GM19397 (cell line): ENCODE measurements around the gene ULK3.
A peak's percentile ranks its signal among the peaks of the same experiment; 100 is the strongest.

Experiments used
- ATAC-seq: cut with Tn5 transposase; IDR thresholded peaks from one replicate; pipeline ENCODE4 v1.9.1; 2021; ENCODE audit warnings: mild to moderate bottlenecking, moderate library complexity; ENCODE audit not compliant: unreplicated experiment

ULK3 gene

DNA sequence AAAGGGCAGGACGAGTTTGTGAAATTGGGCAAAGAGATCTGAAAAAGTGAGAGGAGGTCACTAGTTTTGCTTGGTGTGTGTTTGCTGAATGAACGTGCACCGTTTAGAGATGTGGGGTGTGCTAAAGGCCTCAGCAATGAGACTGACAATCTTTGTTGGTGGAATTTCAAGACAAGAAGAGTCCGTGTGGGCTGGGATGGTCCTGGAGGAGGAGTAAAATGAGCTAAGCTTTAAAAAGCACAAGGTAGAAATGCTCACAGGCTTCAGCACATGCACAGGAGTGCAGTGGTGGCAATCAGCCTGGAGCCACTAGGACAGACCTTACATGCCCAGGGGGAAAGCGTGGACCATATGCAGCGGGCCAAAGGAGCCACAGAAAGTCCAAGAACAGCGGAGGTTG lies 18.0 kb downstream of the ULK3 start:
- ATAC-seq = no peak

DNA sequence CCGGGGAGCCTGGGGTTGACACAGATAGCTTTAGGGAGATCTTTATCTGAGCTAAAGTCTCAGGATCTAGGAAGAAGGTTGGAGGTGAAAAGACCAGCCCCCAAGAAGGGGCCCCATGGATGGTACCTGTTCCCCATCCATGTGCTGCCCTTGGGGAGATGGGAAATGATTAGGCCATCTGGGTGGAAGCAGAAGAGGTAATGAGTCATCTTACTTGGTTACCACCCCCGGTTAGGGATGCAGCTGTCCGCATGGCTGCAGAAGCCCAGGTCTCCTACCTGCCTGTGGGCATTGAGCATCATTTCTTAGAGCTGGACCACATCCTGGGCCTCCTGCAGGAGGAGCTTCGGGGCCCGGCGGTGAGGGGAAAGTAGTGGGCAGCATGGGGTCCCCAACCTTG lies 19.6 kb downstream of the ULK3 start:
- ATAC-seq = no peak

DNA sequence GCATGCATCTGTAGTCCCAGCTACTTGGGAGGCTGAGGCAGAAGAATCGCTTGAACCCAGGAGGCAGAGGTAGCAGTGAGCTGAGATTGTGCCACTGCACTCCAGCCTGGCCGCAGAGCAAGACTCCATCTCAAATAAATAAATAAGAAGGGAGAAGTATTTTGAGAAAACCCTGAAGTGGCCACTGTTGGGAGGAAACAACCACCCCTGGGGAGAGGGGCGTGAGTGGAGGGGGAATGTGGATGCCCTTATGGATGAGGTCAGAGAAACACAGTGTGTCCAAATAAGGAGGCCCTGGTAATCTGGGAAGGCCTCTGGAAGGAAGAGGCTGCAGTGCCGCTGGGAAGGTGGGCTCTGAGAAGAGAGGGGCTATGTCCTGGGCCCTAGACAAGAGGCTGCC lies 20.7 kb downstream of the ULK3 start:
- no peak for ATAC-seq

- ATAC-seq = no peak
Observed at GRCh38 chr15:74821790-74822158, 21.2 kb downstream of the ULK3 start.

DNA sequence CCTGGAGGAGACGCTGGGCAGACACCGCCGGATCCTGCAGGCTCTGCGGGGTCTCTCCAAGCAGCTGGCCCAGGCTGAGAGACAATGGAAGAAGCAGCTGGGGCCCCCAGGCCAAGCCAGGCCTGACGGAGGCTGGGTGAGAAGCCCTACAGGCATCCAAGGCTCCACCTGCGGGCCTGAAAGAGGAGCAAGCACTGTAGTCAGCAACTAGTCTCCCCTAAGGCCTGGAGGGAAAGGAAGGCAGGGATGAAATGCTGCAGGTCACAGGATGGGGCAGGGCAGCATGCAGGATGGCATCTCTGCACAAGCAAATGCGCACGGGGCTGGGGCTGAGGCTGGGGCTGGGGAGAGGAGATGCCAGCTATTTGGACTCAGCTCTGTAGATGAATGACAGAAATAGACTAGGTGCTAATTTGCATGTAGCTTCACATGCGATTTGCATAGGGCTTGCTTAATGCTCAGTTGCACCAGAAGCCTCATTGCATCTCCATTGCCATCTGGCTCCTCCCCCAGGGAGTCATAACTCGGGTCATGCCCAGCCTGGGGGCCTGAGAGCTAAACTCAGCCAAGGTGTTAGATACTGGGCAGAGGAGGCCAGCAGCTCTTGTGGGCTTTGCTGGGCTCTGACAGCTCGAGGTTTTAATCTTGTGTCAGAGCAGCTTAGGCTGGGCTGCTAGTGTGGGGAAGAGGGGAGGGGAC lies 21.7 kb downstream of the ULK3 start:
- ATAC-seq = peak; percentile 64

GRCh38 chr15:74820056-74820455 lies 22.9 kb downstream of the ULK3 start:
- no peak for ATAC-seq

DNA sequence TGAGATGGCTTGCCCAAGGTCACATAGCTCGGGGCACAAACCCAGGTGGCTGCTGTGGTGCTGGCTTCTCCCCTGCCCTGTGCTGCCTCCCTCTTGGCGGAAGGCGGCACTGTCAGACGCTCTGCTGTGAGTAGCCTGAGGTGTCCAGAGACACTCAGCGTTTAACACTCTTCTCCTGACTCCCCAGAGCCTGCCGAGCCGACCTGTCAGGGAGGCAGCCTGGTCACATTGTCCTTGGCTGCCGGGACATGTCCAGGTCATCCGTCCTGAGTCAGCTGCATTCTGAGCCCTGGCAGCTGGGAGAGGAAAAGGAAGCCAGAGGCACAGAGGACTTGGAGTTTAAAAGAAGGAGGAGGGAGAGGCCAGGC lies 25.6 kb downstream of the ULK3 start:
- ATAC-seq = no peak

DNA sequence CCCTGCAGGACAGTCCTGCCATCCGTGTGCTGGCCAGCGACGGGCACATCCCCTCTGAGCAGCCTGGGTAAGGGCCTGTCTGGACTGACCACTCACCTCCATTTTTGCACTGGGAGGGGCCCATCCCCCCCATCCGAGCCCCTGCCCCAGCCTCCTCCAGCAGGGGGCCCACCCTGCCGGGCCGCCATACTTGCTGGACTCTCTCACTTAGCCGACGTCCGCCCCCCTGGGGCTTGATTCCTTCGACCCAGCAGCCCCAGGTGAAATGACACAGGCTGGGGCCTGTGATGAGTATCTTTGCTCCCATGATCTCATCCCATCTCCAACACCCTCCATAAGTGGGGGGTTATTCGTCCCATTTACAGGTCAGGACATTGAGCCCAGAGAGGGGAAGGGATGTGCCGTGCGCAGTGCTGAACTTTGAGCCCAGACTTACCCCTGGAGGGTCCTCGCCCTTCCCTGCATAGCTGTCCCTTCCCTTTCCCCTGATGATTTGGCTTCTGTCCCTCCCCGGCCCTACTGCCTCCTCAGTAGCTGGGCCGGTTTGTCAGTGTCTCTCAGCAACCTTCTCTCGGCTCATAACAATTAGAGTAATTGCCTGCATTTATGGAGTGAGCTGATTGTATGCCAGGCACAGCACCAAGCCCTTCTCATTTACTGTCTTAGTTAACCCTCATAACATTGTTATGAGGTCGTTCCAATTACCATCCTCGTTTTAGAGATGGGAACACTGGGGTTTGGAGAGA lies 26.2 kb downstream of the ULK3 start:
- ATAC-seq = no peak

DNA sequence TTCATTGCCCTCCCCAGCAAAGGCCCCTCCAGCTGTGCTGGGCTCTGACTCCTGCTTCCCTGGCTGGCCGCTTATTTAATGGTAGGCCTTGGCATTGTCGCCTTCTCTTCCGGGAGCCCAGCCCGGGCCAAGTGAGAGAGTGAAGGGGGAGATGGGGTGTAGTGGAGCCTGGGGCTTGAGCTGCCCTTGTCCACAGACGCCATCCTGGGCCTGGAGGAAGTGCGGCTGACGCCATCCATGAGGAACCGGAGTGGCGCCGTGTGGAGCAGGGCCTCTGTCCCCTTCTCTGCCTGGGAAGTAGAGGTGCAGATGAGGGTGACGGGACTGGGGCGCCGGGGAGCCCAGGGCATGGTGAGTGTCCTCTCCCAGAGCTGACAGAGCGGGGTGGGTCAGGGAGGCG lies 27.0 kb downstream of the ULK3 start:
- no peak for ATAC-seq

DNA sequence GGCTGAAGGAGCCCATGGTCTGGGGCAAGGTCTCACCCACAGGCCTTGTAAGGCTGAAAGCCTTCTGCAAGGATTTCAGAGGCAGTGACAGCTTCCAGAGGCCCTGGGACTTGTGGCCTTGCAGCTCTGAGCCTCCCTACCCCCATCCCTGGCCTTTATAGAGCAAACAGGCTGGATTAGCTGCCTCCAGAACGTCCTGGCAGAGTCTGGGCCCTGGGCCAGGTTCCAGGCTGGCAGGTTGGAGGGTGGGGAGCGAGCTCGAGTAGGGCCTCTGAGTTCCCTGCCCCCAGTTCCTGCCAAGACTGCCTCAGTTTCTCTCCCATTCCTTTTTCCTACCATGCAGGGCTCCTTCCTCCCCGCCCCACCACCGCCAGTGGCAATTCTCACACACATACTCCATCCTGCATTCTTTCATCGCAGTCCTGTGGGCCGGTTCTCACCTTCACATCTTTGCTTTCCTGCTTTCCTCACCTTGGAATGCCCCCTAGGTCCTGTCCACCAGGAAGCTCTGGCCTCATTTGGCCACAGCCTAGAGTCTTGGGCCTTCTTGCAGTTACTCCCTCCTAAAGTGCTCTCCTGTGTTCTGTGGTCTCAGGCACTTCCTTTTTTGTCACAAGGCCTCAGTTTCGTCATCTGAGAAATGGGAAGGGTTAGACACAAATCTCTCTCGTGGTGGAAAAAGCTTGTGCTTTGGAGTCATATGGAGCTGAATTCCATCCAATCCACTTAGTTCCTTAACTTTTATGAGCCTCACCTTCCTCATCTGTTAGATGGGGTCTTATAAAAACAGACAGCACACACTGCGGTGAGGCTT lies 27.6 kb downstream of the ULK3 start:
- no peak for ATAC-seq

- no peak for ATAC-seq
Observed at GRCh38 chr15:74812533-74812932, 30.4 kb downstream of the ULK3 start, which contains the start of gene LMAN1L. Gene LMAN1L, plus strand, starts transcription at chr15:74812835. Its CDS starts 20 bp downstream, at chr15:74812855.

DNA sequence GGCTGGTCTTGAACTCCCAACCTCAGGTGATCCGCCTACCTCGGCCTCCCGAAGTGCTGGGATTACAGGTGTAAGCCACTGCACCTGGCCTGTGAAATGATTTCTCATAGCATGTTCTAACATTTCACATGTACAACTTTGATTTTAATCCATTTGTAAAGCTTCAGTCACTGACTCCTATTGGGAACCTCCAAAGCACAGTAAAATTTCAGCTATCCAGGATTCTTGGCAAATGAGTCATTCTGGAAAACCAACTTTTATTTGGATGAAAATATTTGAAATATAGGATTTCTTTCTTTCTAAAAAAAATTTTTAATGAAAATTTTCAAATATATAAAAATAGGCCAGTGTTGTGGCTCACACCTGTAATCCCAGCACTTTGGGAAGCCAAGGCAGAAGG lies 33.0 kb downstream of the ULK3 start:
- no peak for ATAC-seq

GRCh38 chr15:74809242-74809641 lies 33.7 kb downstream of the ULK3 start:
- ATAC-seq = no peak

- no peak for ATAC-seq
Observed at GRCh38 chr15:74808840-74809229, 34.1 kb downstream of the ULK3 start.

DNA sequence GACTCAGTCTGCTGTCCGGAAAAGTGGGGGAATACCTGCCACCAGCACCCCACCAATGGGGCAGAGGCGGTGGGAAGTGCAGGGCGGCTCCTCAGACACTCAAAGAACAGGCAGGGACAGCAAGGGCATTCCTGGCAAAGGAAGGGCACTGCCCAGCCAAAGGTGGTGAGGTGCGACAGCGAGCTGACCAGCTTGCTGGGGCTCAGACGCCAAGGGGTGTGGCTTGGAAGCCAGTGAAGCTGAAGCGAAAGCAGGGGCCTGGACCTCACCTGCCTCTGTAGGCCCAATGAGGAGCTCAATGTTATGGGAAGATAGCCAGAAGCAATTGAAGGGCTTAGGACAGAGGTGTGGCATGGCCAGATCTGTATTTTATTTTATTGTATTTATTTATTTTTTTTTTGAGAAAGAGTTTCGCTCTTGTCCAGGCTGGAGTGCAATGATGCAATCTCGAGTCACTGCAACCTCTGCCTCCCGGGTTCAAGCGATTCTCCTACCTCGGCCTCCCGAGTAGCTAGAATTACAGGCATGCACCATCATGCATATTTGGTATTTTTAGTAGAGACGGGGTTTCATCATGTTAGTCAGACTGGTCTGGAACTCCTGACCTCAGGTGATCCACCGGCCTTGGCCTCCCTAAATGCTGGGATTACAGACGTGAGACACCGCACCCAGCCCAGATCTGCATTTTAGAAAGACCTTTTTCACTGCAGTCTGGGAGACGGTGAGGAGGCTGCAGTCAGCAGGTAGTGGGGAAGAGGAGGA lies 34.7 kb downstream of the ULK3 start:
- ATAC-seq = no peak

DNA sequence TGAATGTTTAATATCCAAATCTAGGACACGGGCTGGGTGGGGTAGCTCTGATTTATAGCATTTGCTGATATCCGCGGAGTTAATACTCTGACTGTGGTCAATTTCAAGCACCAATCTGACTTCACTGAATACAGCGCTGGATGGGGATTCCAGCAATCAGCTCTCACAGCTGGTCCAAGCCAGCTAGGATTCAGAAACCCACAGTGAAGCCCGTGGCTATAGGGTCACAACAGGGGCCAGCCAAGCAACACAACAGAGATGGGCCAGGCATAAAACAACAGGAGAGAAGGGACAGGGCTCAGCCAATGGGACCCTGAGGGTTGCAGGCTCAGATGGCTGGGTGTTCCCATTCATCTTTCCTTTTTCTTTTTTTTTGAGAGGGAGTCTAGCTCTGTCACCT lies 35.7 kb downstream of the ULK3 start:
- ATAC-seq = no peak

DNA sequence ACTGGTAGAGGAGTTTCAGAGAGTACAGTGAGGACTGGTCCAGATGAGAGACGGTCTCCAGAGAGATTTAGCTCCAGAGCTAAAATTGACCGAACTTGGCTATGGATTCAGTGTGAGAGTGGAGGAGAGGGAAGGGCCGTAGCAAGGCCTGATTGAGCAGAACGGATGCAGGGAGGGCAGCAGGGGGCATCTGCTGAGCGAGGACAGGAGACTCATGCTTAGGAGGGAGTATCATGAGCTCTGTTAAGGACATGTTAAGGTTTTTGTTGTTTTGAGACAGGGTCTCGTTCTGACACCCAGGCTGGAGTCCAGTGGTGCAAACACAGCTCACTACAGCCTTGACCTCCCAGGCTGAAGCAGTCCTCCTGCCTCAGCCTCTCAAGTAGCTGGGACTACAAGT lies 38.0 kb downstream of the ULK3 start:
- no peak for ATAC-seq

DNA sequence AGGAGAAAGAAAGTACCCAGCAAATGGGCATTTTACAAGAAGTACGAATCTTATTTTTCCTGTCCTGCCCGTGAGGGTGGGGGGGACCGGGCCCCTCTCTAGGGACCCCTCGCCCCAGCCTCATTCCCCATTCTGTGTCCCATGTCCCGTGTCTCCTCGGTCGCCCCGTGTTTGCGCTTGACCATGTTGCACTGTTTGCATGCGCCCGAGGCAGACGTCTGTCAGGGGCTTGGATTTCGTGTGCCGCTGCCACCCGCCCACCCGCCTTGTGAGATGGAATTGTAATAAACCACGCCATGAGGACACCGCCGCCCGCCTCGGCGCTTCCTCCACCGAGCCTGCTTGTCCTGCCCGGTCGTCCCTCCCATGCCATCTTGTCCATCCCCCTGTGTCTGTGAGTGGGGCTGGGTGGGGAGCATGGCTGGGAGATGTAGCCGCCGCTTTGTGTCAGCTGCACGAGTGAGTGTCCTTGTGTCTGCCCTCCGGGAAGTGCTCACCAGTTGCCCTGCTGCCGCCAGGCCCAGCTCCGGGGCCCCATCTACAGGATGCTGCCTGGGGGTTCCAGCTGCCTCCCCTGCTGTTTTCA lies 40.0 kb downstream of the ULK3 start:
- no peak for ATAC-seq

- no peak for ATAC-seq
Observed at GRCh38 chr15:74802290-74802689, 40.7 kb downstream of the ULK3 start.

DNA sequence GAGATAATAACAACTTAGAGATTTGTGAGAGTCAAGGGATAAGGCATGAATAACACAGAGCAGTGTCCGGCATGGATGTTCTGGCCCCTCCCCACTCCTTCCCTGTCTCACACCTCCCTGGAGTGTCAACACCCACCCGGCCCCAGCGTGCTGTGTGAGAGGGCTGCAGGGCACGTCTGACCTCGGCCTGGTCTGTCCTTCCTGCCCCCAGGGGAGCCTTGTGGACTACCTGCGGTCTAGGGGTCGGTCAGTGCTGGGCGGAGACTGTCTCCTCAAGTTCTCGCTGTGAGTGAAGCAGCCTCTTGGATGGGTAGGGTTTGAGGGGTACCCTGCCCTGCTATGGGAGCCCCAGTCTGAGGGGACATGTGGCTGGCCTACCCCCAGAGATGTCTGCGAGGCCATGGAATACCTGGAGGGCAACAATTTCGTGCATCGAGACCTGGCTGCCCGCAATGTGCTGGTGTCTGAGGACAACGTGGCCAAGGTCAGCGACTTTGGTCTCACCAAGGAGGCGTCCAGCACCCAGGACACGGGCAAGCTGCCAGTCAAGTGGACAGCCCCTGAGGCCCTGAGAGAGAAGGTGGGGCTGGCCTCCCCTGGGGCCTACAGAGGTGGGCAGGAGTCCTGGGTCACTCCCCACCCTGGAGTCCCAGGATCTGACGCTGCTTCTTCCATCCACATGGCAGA lies 41.5 kb downstream of the ULK3 start:
- no peak for ATAC-seq
